Heart left ventricle (tissue), 13 donors: ENCODE results near the gene WDR33.

ENCODE experiments used
- CTCF ChIP-seq, 12 donors: fragments of 200-600 bp; sonication (generic) in 4 of 12; IDR thresholded peaks; one replicate each; pipeline versions ENCODE4 v1.5.0 to v1.8.0; 2018 to 2022; ENCODE audit warnings: antibody characterized with exemption in 12 of 12, mild to moderate bottlenecking in 5 of 12
- POLR2A ChIP-seq, 2 donors: fragments of 450-650 bp; IDR thresholded peaks; one replicate each; pipeline ENCODE4 v1.6.1; 2017; ENCODE audit warnings: antibody characterized with exemption in 2 of 2, mild to moderate bottlenecking in 2 of 2, moderate library complexity in 2 of 2
- donor health status: ischemic (EF 13 %, LVEDD 7.1; RV severe dilation, severe dysfunction).
- donor health status: DM: no; HTN: yes; CAD: no.
- donor health status: DM: no; HTN: no; CAD: no.
- donor health status: ischemic (EF 25% LVEDD 6.9; RV normal size, moderate dysfunction).
- donor health status: ischemic (EF 25% LVEDD 5.7; RV mildly dilated, moderate dysfunction).
- donor health status: ischemic (EF 35%, LVEDD 5.7; RV mildly dilated, moderate dysfunction).
- donor health status: nonischemic (EF 11% LVEDD 7.7; RV severe dilation, severe dysfunction).
- donor health status: DM: yes; HTN: yes; CAD: no.
- donor health status: PGD.
- donor health status: ischemic (EF 29% LVEDD 5.4; RV normal size, mild dysfunction).
- donor health status: nonischemic (EF 23%, LVEDD 6.1; RV moderate dilation, normal function).

- TF ChIP-seq CTCF (IDR thresholded peaks at IDR 0.05) (no peak), POLR2A (IDR thresholded peaks at IDR 0.05) (no peak)
These were observed 32.1 kb downstream of the WDR33 start for GRCh38 chr2:127778850-127779249.
